HG03558 (cell line): ENCODE measurements around the gene AGAP5.

Experiments
- ATAC-seq: cut with Tn5 transposase; IDR thresholded peaks from one replicate; pipeline ENCODE4 v1.9.1; 2021; ENCODE audit warnings: moderate number of reproducible peaks; ENCODE audit not compliant: unreplicated experiment; ENCODE audit errors: extremely low read depth

AGAP5 gene

GRCh38 chr10:73635781-73636180 is 62.1 kb downstream of the AGAP5 start:
- ATAC-seq = no peak

GRCh38 chr10:73634421-73634820 is 63.5 kb downstream of the AGAP5 start:
- no peak for ATAC-seq

- ATAC-seq = no peak
Observed at GRCh38 chr10:73629165-73629564, 68.7 kb downstream of the AGAP5 start.

GRCh38 chr10:73628405-73628804 is 69.5 kb downstream of the AGAP5 start:
- ATAC-seq = no peak

GRCh38 chr10:73627300-73627699 is 70.6 kb downstream of the AGAP5 start:
- ATAC-seq = no peak

- ATAC-seq = peak; percentile 92
Observed at GRCh38 chr10:73625884-73626752, 71.8 kb downstream of the AGAP5 start.

DNA sequence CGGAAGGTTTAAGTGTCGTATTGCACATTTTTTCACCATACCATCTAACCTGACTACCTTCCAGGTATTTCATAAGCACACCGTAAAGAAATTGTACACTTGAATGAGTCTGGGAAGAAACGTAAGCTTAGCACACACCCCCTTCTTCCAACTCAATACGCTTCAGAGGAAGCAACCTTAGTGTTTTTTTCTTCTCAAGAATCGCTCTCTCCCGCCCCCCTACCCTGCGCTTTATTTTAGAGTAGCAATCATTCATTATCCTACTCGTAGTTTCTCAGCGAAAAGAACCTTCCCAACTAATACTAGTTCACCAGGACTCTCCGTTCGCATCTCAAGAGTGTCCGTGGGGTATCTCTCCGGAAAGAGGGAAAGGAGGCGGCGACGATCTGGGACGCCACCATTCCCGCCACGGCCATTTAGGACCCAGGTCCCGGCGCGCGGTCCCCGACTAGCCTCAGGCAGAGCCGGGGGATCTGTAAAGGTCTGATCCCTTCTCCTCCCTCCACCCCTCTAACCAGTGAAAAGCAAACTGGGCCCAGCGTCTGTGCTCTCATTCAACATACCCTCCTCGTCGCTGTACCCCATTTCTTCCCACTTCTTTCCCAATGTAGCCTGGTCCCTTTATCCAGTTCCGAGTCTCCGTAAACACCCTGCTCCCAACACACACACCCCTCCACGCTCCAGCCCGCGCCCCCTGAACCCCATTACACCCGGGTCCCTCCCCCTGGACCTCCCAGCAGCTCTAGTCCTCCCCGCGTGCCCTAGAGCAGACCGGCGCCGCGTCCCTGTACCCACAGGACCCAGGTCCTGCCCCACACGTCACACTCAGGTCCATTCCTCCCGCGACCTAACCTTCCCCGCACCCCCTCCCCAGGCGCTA is 72.7 kb downstream of the AGAP5 start:
- ATAC-seq = no peak
